ENCODE measurements around the gene CMTR1. TPM values are rescaled to one million over a fixed set of nuclear protein-coding genes. Genes with fewer than 3 reads are reported as not detected.

Gene CMTR1
- total RNA-seq, 1 experiment from 2014 or later: 34.8 TPM

DNA sequence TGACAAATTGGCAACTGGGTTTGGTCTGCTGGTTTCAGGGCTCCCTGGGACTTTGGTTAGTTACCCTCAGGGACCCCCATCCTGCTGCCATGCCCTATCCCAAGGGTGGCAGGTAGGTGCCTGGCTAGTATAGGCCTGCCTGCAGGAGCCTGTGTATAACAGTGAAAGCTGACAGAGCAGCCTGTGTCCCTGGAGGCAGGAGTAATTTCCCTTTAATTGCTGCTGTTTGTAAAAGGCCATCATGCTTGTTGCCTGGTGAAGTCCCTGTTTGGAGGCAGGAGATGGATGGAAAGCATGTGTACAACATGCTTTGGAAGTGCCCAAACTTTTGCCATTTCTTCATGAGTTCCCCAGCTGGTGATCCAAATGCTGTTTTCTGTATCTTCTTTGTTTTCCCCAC is 30.1 kb downstream of the CMTR1 start:
- Histone ChIP-seq H2BK20ac (ENCODE audit: low read depth, low read length, poor library complexity, severe bottlenecking) (no peak overlapping the region), H4K8ac (replicated peaks; ENCODE audit: insufficient read length, low read depth, low read length) (no peak overlapping the region), H3K23ac (ENCODE audit: insufficient read length, low read depth, low read length) (no peak overlapping the region), H3K4ac (ENCODE audit: low read depth, low read length) (no peak overlapping the region), H2BK120ac (ENCODE audit: low read depth, low read length, poor library complexity, severe bottlenecking) (no peak overlapping the region), H3K4me1 (ENCODE audit: insufficient read depth, low read length) (no peaks in the 10 kb centered on the region), H3K9ac (ENCODE audit: extremely low read depth, insufficient read length, low read length) (no peak overlapping the region), H4K20me1 (ENCODE audit: control insufficient read depth, insufficient read depth, insufficient read length) (no peaks in the 10 kb centered on the region), H2BK15ac (ENCODE audit: low read depth, low read length) (no peak overlapping the region), H3K9me3 (ENCODE audit: control insufficient read depth, low read depth, low read length) (no peaks in the 10 kb centered on the region), H2AFZ (ENCODE audit: low read length) (no peak overlapping the region), H3K4me2 (ENCODE audit: insufficient read depth, insufficient read length, low read length) (no peak overlapping the region), H3K23me2 (ENCODE audit: insufficient read length, low read depth, low read length, poor library complexity, severe bottlenecking) (no peaks in the 10 kb centered on the region), H3K27me3 (ENCODE audit: insufficient read depth, low read length) (no peaks in the 10 kb centered on the region), H3K79me1 (ENCODE audit: insufficient read depth, low read depth, low read length, poor library complexity, severe bottlenecking) (no peaks in the 10 kb centered on the region), H3K79me2 (ENCODE audit: insufficient read depth, low read length) (no peaks in the 10 kb centered on the region), H3K18ac (ENCODE audit: insufficient read length, low read depth, low read length) (no peak overlapping the region), H2BK5ac (ENCODE audit: insufficient read length, low read length) (no peak overlapping the region), H3K27ac (ENCODE audit: insufficient read length, low read depth, low read length) (no peak overlapping the region), H4K91ac (ENCODE audit: insufficient read length, low read depth, low read length) (no peak overlapping the region), H2AK5ac (ENCODE audit: insufficient read length, low read length) (no peak overlapping the region), H3T11ph (ENCODE audit: low read length) (no peak overlapping the region), H3K14ac (ENCODE audit: insufficient read depth, low read length) (no peak overlapping the region), H2BK12ac (ENCODE audit: insufficient read length, low read depth, low read length) (no peak overlapping the region), H3K56ac (ENCODE audit: insufficient read length, low read depth, low read length) (no peak overlapping the region), H4K5ac (ENCODE audit: insufficient read length, low read depth, low read length) (no peak overlapping the region)
- Mint-ChIP-seq H3K9me3 (peaks cover 3 to 4% of the 10 kb centered on the region in 2 experiments; a peak in 3 of 5 replicates), H3K27me3 (ENCODE audit: low read depth) (no peaks in the 10 kb centered on the region), H3K27ac (peak overlapping the region in 2 of 3 experiments; percentile 6 to 42; a peak in 1 of 7 replicates), H3K4me3 (no peak overlapping the region), H3K4me1 (peaks cover 13 to 22% of the 10 kb centered on the region in 2 experiments), H3K36me3 (ENCODE audit: insufficient read depth in 1 of 3, low read depth in 3 of 3) (peaks cover 30 to 77% (median 56%) of the 10 kb centered on the region in 3 experiments)
- TF ChIP-seq, protein P1, sequence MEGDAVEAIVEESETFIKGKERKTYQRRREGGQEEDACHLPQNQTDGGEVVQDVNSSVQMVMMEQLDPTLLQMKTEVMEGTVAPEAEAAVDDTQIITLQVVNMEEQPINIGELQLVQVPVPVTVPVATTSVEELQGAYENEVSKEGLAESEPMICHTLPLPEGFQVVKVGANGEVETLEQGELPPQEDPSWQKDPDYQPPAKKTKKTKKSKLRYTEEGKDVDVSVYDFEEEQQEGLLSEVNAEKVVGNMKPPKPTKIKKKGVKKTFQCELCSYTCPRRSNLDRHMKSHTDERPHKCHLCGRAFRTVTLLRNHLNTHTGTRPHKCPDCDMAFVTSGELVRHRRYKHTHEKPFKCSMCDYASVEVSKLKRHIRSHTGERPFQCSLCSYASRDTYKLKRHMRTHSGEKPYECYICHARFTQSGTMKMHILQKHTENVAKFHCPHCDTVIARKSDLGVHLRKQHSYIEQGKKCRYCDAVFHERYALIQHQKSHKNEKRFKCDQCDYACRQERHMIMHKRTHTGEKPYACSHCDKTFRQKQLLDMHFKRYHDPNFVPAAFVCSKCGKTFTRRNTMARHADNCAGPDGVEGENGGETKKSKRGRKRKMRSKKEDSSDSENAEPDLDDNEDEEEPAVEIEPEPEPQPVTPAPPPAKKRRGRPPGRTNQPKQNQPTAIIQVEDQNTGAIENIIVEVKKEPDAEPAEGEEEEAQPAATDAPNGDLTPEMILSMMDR (conservative IDR thresholded peaks at IDR 0.05): no peak
- DNase-seq: no peak

All from H9 (cell line).